H4 (cell line): Measurements from ENCODE around the gene PANX3. TPM values are rescaled to one million over a fixed set of nuclear protein-coding genes. Genes with fewer than 3 reads are reported as not detected.

Experiments used
- DNase-seq: peaks from one replicate; pipeline ENCODE4 v3.0.0-alpha.2; 2015; ENCODE audit warnings: low spot score
- total RNA-seq: library from RNA; depleted of rRNA; stranded (reverse); fragments of >200 nt; shearing (Covaris generic); gene quantifications from 2 replicates; pipeline ENCODE4 v1.2.3, GENCODE V29; 2014; rRNA removed

The PANX3 gene
- total RNA-seq, 1 experiment from 2014 or later = not detected

DNA sequence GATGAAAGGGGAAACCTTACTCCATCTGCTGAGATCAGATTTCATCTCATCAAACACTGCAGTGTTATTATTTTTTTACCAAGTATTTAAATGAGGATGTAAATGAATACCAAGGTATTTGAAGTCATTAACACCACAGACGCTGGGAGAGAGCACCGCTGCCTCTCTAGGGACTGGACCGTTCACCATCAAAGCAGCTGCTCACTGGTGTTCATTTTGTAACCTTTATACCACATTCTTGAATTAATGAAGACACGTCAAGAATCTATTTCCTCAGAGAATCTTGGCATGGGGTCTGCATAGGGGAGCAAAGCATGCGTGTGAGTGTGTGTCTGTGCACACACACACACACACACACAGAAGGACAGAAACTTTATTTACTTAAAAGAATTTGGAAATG lies 46.7 kb downstream of the PANX3 start:
- no peak for DNase-seq

DNA sequence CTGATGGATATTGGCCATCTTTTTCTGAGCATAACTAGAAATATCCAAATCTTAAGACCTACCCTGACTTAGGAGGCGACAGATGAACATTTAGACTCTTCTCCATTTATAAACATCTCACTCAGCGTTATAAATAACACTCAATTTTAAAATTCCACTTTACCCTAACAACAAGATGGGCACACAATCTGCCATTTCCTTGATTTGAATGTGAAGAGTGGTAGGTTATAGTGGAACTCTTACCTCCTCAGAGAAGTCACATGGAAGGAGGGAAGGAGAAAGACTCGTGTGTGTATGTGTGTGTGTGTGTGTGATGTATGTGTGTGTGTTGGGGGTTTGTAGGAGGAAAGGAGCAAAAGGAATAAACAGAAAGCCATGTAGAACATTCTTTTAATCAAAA lies 47.3 kb downstream of the PANX3 start:
- DNase-seq = no peak

DNA sequence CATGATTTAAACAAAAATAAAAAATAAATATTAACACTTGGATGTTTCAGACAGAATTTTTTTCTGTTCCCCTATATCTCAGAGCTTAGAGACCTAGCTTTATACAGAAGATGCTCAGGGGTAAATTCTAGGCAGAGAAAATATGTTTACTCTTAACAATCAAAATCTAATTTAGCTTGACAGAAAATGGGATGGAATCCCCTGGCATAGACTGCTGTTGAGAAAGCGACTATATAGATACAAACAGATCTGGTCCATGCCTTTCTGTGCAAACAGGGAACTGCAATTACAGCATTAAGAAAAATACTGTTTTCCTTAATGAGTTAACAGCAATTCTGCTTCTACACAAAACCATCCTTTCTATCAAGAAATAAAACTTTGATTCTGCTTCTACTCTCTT lies 47.8 kb downstream of the PANX3 start:
- no peak for DNase-seq

DNA sequence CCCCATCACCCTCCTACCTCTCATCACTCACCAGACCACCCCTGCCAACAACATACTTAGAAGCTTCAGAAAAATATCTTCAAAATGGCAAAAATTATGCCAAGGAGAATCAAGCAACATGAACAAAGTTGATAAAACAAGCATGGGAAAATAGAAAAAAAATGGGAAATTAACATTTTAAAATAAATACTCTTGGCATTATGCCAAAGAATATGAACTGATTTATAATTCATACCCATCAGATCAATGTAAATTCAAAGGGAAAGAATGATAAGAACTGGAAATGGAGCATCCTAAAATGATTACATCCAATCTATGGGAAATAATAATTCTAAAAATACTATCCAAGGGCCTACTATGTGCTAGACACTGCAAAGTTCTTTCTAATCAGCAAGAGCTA lies 50.3 kb downstream of the PANX3 start:
- DNase-seq = no peak

DNA sequence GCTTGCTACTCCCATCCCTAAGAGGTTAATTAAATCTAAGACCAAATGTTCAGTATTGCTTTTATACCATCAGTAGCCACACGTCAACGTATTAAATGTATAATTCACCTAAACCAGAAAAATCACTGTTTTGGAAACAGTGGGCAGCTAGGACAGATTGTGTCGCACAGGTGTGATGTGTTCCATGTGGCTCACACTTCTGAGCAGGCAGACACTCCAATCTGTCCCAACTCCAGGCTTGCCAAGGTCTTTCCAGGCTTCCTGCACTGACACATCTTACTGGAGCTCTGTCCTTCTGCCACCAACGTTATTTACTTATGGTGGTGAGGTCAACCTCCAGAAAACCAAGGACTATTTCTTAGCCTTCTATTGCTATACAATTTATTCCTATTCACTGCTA lies 50.9 kb downstream of the PANX3 start:
- no peak for DNase-seq

DNA sequence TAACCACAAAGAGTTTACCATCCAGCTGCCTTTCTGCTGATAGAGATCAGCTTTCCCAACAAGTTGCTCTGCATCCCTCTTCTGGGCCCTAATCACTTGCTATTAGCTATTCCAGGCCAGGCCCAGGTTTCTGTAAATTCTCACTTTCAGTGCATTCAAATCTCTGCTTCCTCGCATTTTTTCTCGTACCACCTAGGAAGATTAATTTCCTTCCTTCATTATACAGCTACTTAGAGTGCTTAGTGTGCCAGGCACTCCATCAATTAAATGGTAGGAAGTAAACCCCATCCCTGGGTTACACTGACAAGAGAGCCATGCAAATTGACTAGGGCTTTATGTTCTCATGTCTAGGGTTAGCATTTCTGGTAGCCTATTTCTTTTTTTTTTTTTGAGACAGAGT lies 52.6 kb downstream of the PANX3 start:
- DNase-seq = no peak

DNA sequence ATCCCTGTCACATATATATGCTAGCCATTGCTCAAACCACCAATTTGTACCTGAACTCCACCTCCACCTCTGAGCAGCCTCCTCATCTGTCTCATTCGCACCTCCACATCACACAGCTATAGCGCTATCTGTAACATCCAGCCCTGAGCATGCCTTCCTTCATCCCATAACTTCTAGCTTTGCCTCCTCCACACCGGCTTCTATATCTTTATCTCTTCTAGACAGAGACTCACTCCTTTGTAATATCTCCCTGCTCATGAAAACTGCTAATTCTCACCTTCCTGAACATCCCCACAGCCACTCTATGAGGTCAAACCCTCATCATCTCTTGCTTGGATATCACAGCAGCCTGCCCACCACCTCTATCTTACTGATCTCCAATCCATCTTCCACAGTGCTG lies 56.4 kb downstream of the PANX3 start:
- DNase-seq = no peak

DNA sequence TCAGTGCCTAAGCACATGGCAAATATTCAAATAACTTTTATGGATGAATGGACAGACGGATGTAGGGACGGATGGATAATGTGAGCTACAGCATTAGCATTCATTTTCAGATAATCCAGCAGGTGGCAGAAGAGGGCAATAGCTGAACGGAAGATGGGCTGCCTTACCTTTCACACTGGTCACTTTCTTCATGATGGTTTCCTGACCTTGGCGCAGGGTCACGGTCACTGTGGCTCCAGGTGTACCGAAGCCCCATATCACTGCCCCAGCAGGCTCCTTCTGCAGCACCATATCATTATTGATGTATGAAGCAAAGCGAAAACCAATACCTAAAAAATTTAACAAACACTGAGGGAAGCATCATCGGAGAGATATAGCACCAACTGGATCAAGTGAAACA lies 58.0 kb downstream of the PANX3 start:
- peak; percentile 29 for DNase-seq

Other genes starting within 250 kb of the PANX3 start
- gene OR8B2, start 226.9 kb upstream of the PANX3 start, total RNA-seq = not detected in 2 replicates
- not detected in 2 replicates for gene OR8B3, start 212.4 kb upstream of the PANX3 start, total RNA-seq
- gene OR8B4, start 186.6 kb upstream of the PANX3 start, total RNA-seq = not detected in 2 replicates
- not detected in 2 replicates for gene OR8B8, start 165.7 kb upstream of the PANX3 start, total RNA-seq
- not detected in 2 replicates for gene OR8B12, start 67.8 kb upstream of the PANX3 start, total RNA-seq
- gene OR8A1, start 41.4 kb upstream of the PANX3 start, total RNA-seq = not detected in 2 replicates
- gene TBRG1, start 11.4 kb downstream of the PANX3 start, total RNA-seq = 22.8 and 24.8 TPM in 2 replicates
- gene SIAE, start 62.3 kb downstream of the PANX3 start, total RNA-seq = 18.7 and 22.8 TPM in 2 replicates
- 18.6 and 22.4 TPM in 2 replicates for gene SPA17, start 62.5 kb downstream of the PANX3 start, total RNA-seq
- 7.1 and 9.4 TPM in 2 replicates for gene NRGN, start 128.5 kb downstream of the PANX3 start, total RNA-seq
- not detected in 2 replicates for gene VSIG2, start 140.8 kb downstream of the PANX3 start, total RNA-seq
- 0.33 TPM in 1 of 2 replicates, not detected in the other for gene ESAM, start 150.9 kb downstream of the PANX3 start, total RNA-seq
- 10.7 and 13.2 TPM in 2 replicates for gene MSANTD2, start 189.0 kb downstream of the PANX3 start, total RNA-seq